Measurements from ENCODE around the gene PLEKHA5. TPM values are rescaled to one million over a fixed set of nuclear protein-coding genes. Genes with fewer than 3 reads are reported as not detected.
A peak's percentile ranks its signal among the peaks of the same experiment; 100 is the strongest.
"Not testable (repeated sequence)": the region's sequence is repeated elsewhere in the genome, so short reads cannot be mapped to it uniquely, and the experiment has no call there.

PLEKHA5 gene
- total RNA-seq, 1 donor = 40.7 TPM

GRCh38 chr12:19168644-19169043 is 39.1 kb downstream of the PLEKHA5 start:
- DNase-seq (ENCODE audit: low read depth) = no peak
- TF ChIP-seq CTCF (IDR thresholded peaks at IDR 0.05; ENCODE audit: insufficient read depth, low read length) = no peak
- no peak overlapping the region for H3K4me3 ChIP-seq (ENCODE audit: low read depth, low read length)

- DNase-seq (ENCODE audit: low read depth) = no peak
- no peak for TF ChIP-seq CTCF (IDR thresholded peaks at IDR 0.05; ENCODE audit: insufficient read depth, low read length)
- no peak overlapping the region for H3K4me3 ChIP-seq (ENCODE audit: low read depth, low read length)
These were observed 39.7 kb downstream of the PLEKHA5 start for GRCh38 chr12:19169222-19169621.

- H3K4me3 ChIP-seq (ENCODE audit: low read depth, low read length); DNase-seq (ENCODE audit: low read depth): not testable (repeated sequence)
These were observed 40.8 kb downstream of the PLEKHA5 start for GRCh38 chr12:19170286-19170685.

- no peak for DNase-seq (ENCODE audit: low read depth)
- no peak for TF ChIP-seq CTCF (IDR thresholded peaks at IDR 0.05; ENCODE audit: insufficient read depth, low read length)
- H3K4me3 ChIP-seq (ENCODE audit: low read depth, low read length) = no peak overlapping the region
These were observed 42.2 kb downstream of the PLEKHA5 start for GRCh38 chr12:19171731-19172130.

- DNase-seq (ENCODE audit: low read depth) = no peak
- TF ChIP-seq CTCF (IDR thresholded peaks at IDR 0.05; ENCODE audit: insufficient read depth, low read length) = no peak
- no peak overlapping the region for H3K4me3 ChIP-seq (ENCODE audit: low read depth, low read length)
These were observed 48.2 kb downstream of the PLEKHA5 start for GRCh38 chr12:19177754-19178153.

- H3K4me3 ChIP-seq (ENCODE audit: low read depth, low read length) = no peak overlapping the region
- no peak for DNase-seq (ENCODE audit: low read depth)
- TF ChIP-seq CTCF (IDR thresholded peaks at IDR 0.05; ENCODE audit: insufficient read depth, low read length) = no peak
These were observed 50.5 kb downstream of the PLEKHA5 start for GRCh38 chr12:19179986-19180385.

GRCh38 chr12:19181666-19182426 is 52.3 kb downstream of the PLEKHA5 start:
- peak; percentile 17 for TF ChIP-seq CTCF (IDR thresholded peaks at IDR 0.05; ENCODE audit: insufficient read depth, low read length)
- peak; percentile 50 for DNase-seq (ENCODE audit: low read depth)
- H3K4me3 ChIP-seq (ENCODE audit: low read depth, low read length) = no peak overlapping the region

Data from fibroblast of the aortic adventitia (primary cell).